ENCODE results near the gene FCAMR. TPM values are rescaled to one million over a fixed set of nuclear protein-coding genes. Genes with fewer than 3 reads are reported as not detected.

Gene FCAMR
- total and polyA plus RNA-seq, 4 donors, result not detected

DNA sequence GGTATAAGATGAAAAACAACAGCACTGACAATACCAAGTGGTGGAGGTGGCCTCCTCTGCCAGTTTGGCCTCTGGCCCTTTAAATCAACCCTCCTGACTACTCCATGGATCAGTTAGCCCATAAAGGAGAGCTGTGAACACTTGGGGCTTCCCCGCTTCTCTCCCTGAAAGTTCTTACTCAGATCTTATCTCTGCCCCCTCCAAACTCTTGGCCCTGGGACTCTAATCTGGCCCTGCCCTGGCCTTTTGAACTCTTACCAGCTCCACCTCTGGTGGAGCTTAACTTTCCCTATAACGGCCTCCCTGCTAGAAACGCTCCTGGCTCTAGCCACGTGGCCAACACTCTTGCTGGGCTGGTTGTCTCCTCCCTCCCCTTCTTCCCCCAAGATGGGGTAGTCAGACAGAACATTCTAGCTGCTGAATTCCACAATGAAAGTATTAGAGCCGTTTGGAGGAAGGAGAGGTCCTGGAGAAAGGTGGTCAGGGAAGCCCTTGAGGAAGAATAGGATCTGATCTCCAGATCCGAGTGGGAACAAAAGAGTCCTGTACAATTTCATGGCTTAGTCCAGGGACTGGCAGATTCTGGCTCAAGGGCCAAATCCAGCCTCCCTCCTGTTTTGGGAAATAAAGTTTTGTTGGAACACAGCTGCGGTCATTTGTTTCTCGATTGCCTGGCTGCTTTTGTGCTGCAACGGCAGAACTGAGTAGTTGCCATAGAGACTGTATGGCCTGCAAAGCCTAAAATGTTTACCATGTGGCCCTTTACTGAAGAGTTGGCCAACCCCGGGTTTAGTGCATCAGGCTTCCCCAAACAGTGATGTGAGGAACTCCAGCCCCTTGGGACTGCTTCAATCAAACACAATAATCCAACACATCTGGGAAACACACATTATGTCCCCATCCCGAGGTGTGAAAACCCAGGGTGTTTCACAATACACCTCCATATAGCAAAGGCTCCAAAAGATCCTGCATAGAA is 14.5 kb downstream of the FCAMR start:
- Histone ChIP-seq H3K27me3 (ENCODE audit: control insufficient read depth in 1 of 2, insufficient read depth in 2 of 2, low read length in 1 of 2) (no peaks in the 10 kb centered on the region), H3K9me3 (ENCODE audit: control insufficient read depth, low read length) (peaks cover 2% of the 10 kb centered on the region), H3K27ac (ENCODE audit: low read depth in 1 of 2, low read length in 2 of 2) (no peak overlapping the region), H3K4me1 (ENCODE audit: control insufficient read depth in 1 of 2, insufficient read depth in 2 of 2, low read length in 2 of 2) (no peaks in the 10 kb centered on the region), H3K36me3 (ENCODE audit: control insufficient read depth in 1 of 2, insufficient read depth in 2 of 2, low read length in 1 of 2) (no peaks in the 10 kb centered on the region), H3K4me3 (ENCODE audit: low read length in 2 of 2) (no peak overlapping the region)
- intact Hi-C loops (cut with DNase I), result no loop called here
- no peak for DNase-seq
- ATAC-seq (ENCODE audit: low FRiP score), result no peak
- WGBS, 2 donors, result 52 to 54% methylated on average over 11 of the region's 11 CpGs

DNA sequence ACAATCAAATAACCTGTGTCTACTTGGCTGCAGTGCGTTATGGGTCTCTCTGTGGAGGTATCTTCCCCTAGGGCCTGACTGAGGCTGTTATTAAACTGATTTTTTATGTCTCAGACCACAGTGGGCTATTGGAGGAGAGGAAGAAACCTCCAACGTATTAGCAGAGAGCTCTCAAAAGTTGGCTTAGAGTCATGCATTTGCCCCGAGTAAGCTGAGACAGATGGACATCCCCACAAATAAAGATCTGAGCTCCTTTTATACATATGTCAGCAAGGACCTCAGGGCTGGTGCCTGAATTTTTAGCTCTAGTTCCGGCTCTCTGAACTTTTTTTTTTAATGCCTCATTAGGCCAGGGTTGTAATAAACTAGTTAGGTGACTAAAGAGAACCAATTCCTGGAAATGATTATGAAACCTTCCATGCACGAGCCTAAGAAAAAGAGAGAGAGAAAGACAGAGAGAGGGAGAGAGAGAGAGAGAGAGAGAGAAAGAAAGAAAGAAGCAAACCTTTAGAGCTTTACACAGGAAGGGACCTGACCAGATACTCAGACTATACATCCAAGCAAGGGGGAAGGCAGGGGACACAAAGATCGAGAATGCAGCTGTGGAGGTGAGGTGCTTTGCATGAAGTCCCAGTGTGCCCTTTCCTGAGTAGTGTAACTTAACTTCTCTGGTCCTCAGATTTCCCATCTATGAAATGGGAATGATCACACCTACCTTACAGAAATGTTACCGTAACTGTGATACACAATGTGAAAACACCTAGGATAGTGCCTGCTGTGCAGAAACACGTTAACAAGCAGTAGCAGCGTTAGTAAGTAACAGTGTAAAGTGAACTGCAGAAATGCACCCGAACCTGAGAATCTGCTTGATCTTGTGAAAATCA is 15.6 kb downstream of the FCAMR start:
- Histone ChIP-seq H3K4me3 (ENCODE audit: low read length in 2 of 2) (no peak overlapping the region), H3K27ac (ENCODE audit: low read depth in 1 of 2, low read length in 2 of 2) (no peak overlapping the region), H3K4me1 (ENCODE audit: control insufficient read depth in 1 of 2, insufficient read depth in 2 of 2, low read length in 2 of 2) (no peaks in the 10 kb centered on the region), H3K27me3 (ENCODE audit: control insufficient read depth in 1 of 2, insufficient read depth in 2 of 2, low read length in 1 of 2) (no peaks in the 10 kb centered on the region), H3K9me3 (ENCODE audit: control insufficient read depth, low read length) (peaks cover 6% of the 10 kb centered on the region), H3K36me3 (ENCODE audit: control insufficient read depth in 1 of 2, insufficient read depth in 2 of 2, low read length in 1 of 2) (no peaks in the 10 kb centered on the region)
- intact Hi-C loops (cut with DNase I), result no loop called here
- WGBS, 2 donors, result 87% methylated on average over 10 of the region's 10 CpGs
- no peak for ATAC-seq (ENCODE audit: low FRiP score)
- no peak for DNase-seq

DNA sequence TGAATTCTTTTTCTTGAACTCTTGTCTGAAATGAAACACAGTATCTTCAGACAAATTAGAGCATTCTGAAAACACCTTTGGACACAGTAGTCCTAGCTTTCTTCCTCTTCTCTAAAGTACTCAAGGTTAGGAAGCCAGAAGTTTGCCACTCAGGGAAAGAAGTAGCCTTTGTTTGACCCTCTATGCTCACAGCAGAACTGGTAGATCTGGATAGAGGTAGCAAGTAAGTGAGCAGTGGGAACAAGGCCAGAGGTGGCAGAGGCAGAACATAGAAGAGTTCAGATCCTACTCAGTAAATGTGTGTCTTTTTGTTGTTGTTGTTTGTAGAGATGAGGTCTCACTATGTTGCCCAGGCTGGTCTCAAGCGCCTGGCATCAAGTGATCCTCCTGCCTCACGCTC is 16.6 kb downstream of the FCAMR start:
- ATAC-seq (ENCODE audit: low FRiP score) (no peak), DNase-seq (no peak)
- Histone ChIP-seq H3K36me3 (ENCODE audit: control insufficient read depth in 1 of 2, insufficient read depth in 2 of 2, low read length in 1 of 2) (no peaks in the 10 kb centered on the region), H3K27ac (ENCODE audit: low read depth in 1 of 2, low read length in 2 of 2) (no peak overlapping the region), H3K4me3 (ENCODE audit: low read length in 2 of 2) (no peak overlapping the region), H3K9me3 (ENCODE audit: control insufficient read depth, low read length) (peaks cover 6% of the 10 kb centered on the region), H3K4me1 (ENCODE audit: control insufficient read depth in 1 of 2, insufficient read depth in 2 of 2, low read length in 2 of 2) (no peaks in the 10 kb centered on the region), H3K27me3 (ENCODE audit: control insufficient read depth in 1 of 2, insufficient read depth in 2 of 2, low read length in 1 of 2) (no peaks in the 10 kb centered on the region)
- 97 to 98% methylated on average over 2 of the region's 2 CpGs for WGBS, 2 donors
- intact Hi-C loops (cut with DNase I), result no loop called here

DNA sequence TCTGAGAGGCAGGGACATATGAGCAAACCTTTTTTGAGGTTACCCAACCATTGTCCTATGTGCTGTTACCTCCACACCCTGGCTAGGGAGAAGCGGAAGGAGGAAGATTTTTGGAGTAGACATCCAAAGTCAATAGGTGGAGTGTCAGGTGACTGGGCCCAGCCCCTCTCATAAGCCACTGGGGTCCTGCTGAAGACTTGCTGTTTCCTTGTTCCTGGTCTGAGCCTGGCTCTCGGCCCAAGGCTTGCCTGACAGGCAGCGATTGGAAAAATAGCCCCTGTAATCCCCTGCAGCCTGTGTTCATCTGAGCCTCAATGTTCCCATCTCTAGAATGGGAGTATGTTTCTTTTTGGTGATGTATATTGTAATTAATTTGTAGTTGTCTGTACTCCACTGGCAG is 17.1 kb downstream of the FCAMR start:
- WGBS, 2 donors, result 79 to 84% methylated on average over 3 of the region's 3 CpGs
- intact Hi-C loops (cut with DNase I), result no loop called here
- peaks cover 6% of the 10 kb centered on the region for H3K9me3 ChIP-seq (ENCODE audit: control insufficient read depth, low read length)
- no peak overlapping the region for H3K4me3 ChIP-seq (ENCODE audit: low read length in 2 of 2)
- no peak for ATAC-seq (ENCODE audit: low FRiP score)
- H3K4me1 ChIP-seq (ENCODE audit: control insufficient read depth in 1 of 2, insufficient read depth in 2 of 2, low read length in 2 of 2), result no peaks in the 10 kb centered on the region
- H3K27ac ChIP-seq (ENCODE audit: low read depth in 1 of 2, low read length in 2 of 2), result no peak overlapping the region
- no peaks in the 10 kb centered on the region for H3K27me3 ChIP-seq (ENCODE audit: control insufficient read depth in 1 of 2, insufficient read depth in 2 of 2, low read length in 1 of 2)
- DNase-seq, result no peak
- no peaks in the 10 kb centered on the region for H3K36me3 ChIP-seq (ENCODE audit: control insufficient read depth in 1 of 2, insufficient read depth in 2 of 2, low read length in 1 of 2)

DNA sequence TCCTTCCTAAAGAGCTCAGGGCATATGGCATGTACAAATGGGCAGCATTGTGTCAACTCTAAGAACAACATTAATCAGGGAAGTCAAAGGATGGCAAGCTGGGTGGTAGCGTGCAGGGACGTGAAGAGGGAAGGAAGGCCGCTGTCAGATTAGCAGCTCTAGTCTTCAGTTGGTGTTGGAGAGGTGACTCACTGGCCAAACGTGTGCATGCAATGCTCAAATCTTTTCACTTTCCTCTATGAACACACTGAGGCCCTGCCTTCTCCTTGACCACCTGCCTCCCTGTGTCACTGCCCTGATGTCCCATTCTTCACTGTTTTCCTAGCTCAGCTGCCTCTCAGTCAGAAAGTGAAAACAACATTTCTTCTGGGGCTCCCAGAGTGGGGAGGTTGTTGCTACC is 18.1 kb downstream of the FCAMR start:
- ATAC-seq (ENCODE audit: low FRiP score) (no peak), DNase-seq (no peak)
- Histone ChIP-seq H3K36me3 (ENCODE audit: control insufficient read depth in 1 of 2, insufficient read depth in 2 of 2, low read length in 1 of 2) (no peaks in the 10 kb centered on the region), H3K27ac (ENCODE audit: low read depth in 1 of 2, low read length in 2 of 2) (no peak overlapping the region), H3K4me3 (ENCODE audit: low read length in 2 of 2) (no peak overlapping the region), H3K4me1 (ENCODE audit: control insufficient read depth in 1 of 2, insufficient read depth in 2 of 2, low read length in 2 of 2) (no peaks in the 10 kb centered on the region), H3K9me3 (ENCODE audit: control insufficient read depth, low read length) (peaks cover 6% of the 10 kb centered on the region), H3K27me3 (ENCODE audit: control insufficient read depth in 1 of 2, insufficient read depth in 2 of 2, low read length in 1 of 2) (no peaks in the 10 kb centered on the region)
- intact Hi-C loops (cut with DNase I), result no loop called here
- 58 to 63% methylated on average over 4 of the region's 4 CpGs for WGBS, 2 donors

DNA sequence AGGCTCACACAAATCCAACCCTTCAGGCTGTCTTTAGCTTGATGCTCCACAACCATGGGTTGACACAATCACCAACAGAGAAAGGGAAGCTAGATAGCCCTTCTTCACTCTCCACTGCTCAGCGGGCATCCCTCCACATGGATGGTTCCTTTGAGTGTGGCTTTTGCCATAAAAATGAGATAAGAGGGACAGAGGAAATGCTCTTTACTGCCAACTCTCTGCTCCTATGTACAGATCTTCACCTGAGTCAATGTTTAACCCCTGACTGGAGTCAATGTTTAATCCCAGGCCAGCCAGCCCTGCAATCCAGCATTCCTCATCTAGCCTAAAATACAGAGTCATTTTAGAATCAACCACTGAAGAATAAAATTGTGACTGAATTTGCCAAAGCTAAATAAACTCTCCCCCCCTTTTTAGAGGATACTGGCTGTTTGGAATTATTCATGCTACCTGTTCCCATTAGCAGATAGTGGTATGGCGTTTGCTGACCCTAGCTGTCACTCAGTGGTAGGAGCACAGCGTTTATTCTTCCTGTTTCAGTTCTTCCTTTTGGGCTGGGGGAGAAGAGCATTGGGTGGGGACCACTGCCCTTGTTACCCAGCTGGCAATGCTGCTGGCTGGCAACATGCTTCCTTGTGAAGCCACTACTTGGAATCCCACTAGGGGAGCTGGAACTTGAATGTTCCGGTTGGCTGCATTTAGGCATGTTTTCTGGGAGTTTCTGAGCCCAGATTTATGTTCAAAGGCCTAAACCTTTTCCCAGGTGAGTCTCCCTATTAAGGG is 18.8 kb downstream of the FCAMR start:
- H3K27ac ChIP-seq (ENCODE audit: low read depth in 1 of 2, low read length in 2 of 2), result no peak overlapping the region
- no peaks in the 10 kb centered on the region for H3K27me3 ChIP-seq (ENCODE audit: control insufficient read depth in 1 of 2, insufficient read depth in 2 of 2, low read length in 1 of 2)
- H3K36me3 ChIP-seq (ENCODE audit: control insufficient read depth in 1 of 2, insufficient read depth in 2 of 2, low read length in 1 of 2), result no peaks in the 10 kb centered on the region
- H3K4me3 ChIP-seq (ENCODE audit: low read length in 2 of 2), result no peak overlapping the region
- intact Hi-C loops (cut with DNase I), result no loop called here
- ATAC-seq (ENCODE audit: low FRiP score), result no peak
- no peak for DNase-seq
- H3K9me3 ChIP-seq (ENCODE audit: control insufficient read depth, low read length), result peaks cover 6% of the 10 kb centered on the region
- H3K4me1 ChIP-seq (ENCODE audit: control insufficient read depth in 1 of 2, insufficient read depth in 2 of 2, low read length in 2 of 2), result no peaks in the 10 kb centered on the region
- 86 to 92% methylated on average over 4 of the region's 4 CpGs for WGBS, 2 donors

DNA sequence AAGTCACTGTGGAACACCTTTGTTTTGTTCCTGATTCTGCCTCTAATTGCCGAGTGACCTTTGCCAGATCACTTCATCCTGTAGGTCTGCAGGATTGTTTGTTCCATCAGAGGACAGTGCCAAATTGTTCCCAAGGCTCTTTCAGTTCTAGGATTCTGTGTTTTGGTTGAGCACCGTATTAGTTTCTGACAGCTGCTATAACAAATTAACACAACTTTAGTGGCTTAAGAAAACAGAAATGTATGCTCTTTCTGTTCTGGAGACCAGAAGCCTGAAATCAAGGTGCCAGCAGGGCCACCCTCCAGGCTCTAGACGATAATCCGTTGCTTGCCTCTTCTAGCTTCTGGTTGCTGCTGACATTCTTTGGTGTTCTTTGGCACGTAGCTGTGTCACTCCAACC is 20.6 kb downstream of the FCAMR start:
- Histone ChIP-seq H3K36me3 (ENCODE audit: control insufficient read depth in 1 of 2, insufficient read depth in 2 of 2, low read length in 1 of 2) (no peaks in the 10 kb centered on the region), H3K9me3 (ENCODE audit: control insufficient read depth, low read length) (peaks cover 6% of the 10 kb centered on the region), H3K27me3 (ENCODE audit: control insufficient read depth in 1 of 2, insufficient read depth in 2 of 2, low read length in 1 of 2) (no peaks in the 10 kb centered on the region), H3K4me1 (ENCODE audit: control insufficient read depth in 1 of 2, insufficient read depth in 2 of 2, low read length in 2 of 2) (no peaks in the 10 kb centered on the region), H3K4me3 (ENCODE audit: low read length in 2 of 2) (no peak overlapping the region), H3K27ac (ENCODE audit: low read depth in 1 of 2, low read length in 2 of 2) (no peak overlapping the region)
- intact Hi-C loops (cut with DNase I), result no loop called here
- ATAC-seq (ENCODE audit: low FRiP score), result no peak
- WGBS, 2 donors, result 76 to 86% methylated on average over 5 of the region's 5 CpGs
- no peak for DNase-seq

DNA sequence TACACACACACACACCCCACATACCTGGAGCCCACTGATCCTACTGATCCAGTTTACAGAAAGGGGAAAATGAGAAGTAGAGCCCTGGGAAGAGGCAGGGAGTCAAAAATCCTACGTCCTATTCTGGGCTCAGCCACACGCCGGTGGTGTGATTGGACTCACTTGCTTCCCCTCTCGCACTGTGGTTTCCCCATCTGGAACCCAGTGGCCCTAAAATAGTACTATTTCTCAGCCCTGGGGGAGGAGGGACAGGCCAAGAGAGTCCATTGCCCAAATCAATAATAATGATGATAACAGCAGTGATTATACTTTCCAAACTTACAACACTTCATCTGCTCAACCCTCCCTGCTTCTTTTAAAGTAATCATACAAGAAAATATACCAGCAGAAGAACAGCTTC is 21.1 kb downstream of the FCAMR start:
- DNase-seq, result no peak
- 43 to 60% methylated on average over 4 of the region's 4 CpGs for WGBS, 2 donors
- Histone ChIP-seq H3K9me3 (ENCODE audit: control insufficient read depth, low read length) (peaks cover 6% of the 10 kb centered on the region), H3K27me3 (ENCODE audit: control insufficient read depth in 1 of 2, insufficient read depth in 2 of 2, low read length in 1 of 2) (no peaks in the 10 kb centered on the region), H3K4me3 (ENCODE audit: low read length in 2 of 2) (no peak overlapping the region), H3K4me1 (ENCODE audit: control insufficient read depth in 1 of 2, insufficient read depth in 2 of 2, low read length in 2 of 2) (no peaks in the 10 kb centered on the region), H3K36me3 (ENCODE audit: control insufficient read depth in 1 of 2, insufficient read depth in 2 of 2, low read length in 1 of 2) (no peaks in the 10 kb centered on the region), H3K27ac (ENCODE audit: low read depth in 1 of 2, low read length in 2 of 2) (no peak overlapping the region)
- intact Hi-C loops (cut with DNase I), result no loop called here
- ATAC-seq (ENCODE audit: low FRiP score), result no peak
